Endodermal cell (in vitro differentiated cells): ENCODE measurements around the gene PSMD14. TPM values are rescaled to one million over a fixed set of nuclear protein-coding genes. Genes with fewer than 3 reads are reported as not detected.
A peak's percentile ranks its signal among the peaks of the same experiment; 100 is the strongest.

Experiments
- DNase-seq: peaks from one replicate; pipeline ENCODE4 v3.0.0-alpha.2; 2017
- H3K27ac ChIP-seq: 2 replicates; pipeline ENCODE4 v1.5.1; 2013; ENCODE audit warnings: mild to moderate bottlenecking, low read depth, low read length, moderate library complexity
- H3K27me3 ChIP-seq: 2 replicates; pipeline ENCODE4 v1.6.1; 2013; ENCODE audit warnings: mild to moderate bottlenecking, low read length, moderate library complexity; ENCODE audit not compliant: insufficient read depth, control insufficient read depth, poor library complexity, severe bottlenecking
- H3K36me3 ChIP-seq: 2 replicates; pipeline ENCODE4 v1.7.0; 2013; ENCODE audit warnings: mild to moderate bottlenecking, low read length, moderate library complexity; ENCODE audit not compliant: control insufficient read depth, insufficient read depth
- H3K4me1 ChIP-seq: one replicate; pipeline ENCODE4 v1.7.0; 2013; ENCODE audit warnings: low read length; ENCODE audit not compliant: control insufficient read depth, insufficient read depth
- H3K4me3 ChIP-seq: 2 replicates; pipeline ENCODE4 v1.5.1; 2013; ENCODE audit warnings: mild to moderate bottlenecking, low read length, moderate library complexity
- H3K9ac ChIP-seq: 2 replicates; pipeline ENCODE4 v1.6.1; 2013; ENCODE audit warnings: mild to moderate bottlenecking, low read length, moderate library complexity; ENCODE audit not compliant: poor library complexity, severe bottlenecking; ENCODE audit errors: extremely low read depth
- H3K9me3 ChIP-seq: 2 replicates; pipeline ENCODE4 v1.6.1; 2013; ENCODE audit warnings: mild to moderate bottlenecking, low read length, moderate library complexity; ENCODE audit not compliant: control insufficient read depth
- H3K27ac Mint-ChIP-seq: 2 replicates; pipeline ENCODE4 v1.8.0; 2020; ENCODE audit warnings: mixed read lengths
- H3K27me3 Mint-ChIP-seq: 2 replicates; pipeline ENCODE4 v1.8.0; 2021; ENCODE audit warnings: mild to moderate bottlenecking, mixed read lengths; ENCODE audit not compliant: insufficient read depth
- H3K36me3 Mint-ChIP-seq: 2 replicates; pipeline ENCODE4 v1.8.0; 2020; ENCODE audit warnings: low read depth, mixed read lengths
- H3K4me1 Mint-ChIP-seq: 2 replicates; pipeline ENCODE4 v1.8.0; 2020; ENCODE audit warnings: mixed read lengths
- H3K4me3 Mint-ChIP-seq: 2 replicates; pipeline ENCODE4 v1.8.0; 2020; ENCODE audit warnings: mild to moderate bottlenecking, moderate library complexity, mixed read lengths
- H3K9me3 Mint-ChIP-seq: 2 replicates; pipeline ENCODE4 v1.8.0; 2020; ENCODE audit warnings: mild to moderate bottlenecking, mixed read lengths
- WGBS, 2 experiments: methylation state at CpG; one replicate each; pipeline versions ENCODE4 v1.1.5 to v1.1.7; 2013; ENCODE audit warnings: missing lambda C conversion rate in 2 of 2, mixed read lengths in 1 of 2; ENCODE audit not compliant: insufficient coverage in 1 of 2, insufficient read length in 1 of 2; 5-methylcytosine and 5-hydroxymethylcytosine counted together
- total RNA-seq, 2 donors: library from RNA; stranded (reverse); fragmentation: NEBNext Ultra II Directional in 1 of 2; extraction: Animal tissue kit (Norgen Biotek cat#: 25700) in 1 of 2; gene quantifications; 2 replicates in 1 of 2; 3 replicates in 1 of 2; pipeline ENCODE4 v1.2.1, GENCODE V29; 2021
- TF ChIP-seq, protein P1 (sequence below): fragments of 200-600 bp; sonication (generic); conservative IDR thresholded peaks from 2 replicates; pipeline ENCODE4 v1.5.0; 2021; ENCODE audit warnings: antibody characterized with exemption, mild to moderate bottlenecking

The PSMD14 gene
- total RNA-seq, 2 donors from 2014 or later: 78.3 to 86.2 TPM

DNA sequence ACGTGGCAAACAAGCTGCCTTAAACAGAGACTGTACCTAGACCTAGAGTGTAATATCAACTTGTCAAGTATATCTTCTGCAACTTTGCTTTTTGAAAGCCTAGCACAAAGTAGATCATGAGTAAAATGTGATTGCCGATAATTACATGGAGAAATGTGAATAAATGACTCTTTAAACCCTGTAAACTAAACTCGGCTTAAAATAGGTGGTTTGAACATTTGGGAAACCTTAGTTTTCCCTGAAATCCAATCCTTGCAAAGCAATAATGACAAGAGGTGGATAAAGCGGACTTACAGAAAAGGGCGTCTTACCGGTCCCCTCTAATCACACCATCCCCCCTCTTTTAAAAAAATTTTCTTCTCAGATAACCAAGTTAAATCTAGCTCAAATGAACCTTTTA is 549 bp upstream of the PSMD14 start:
- peak overlapping the region; percentile 94 for H3K27ac Mint-ChIP-seq

DNA sequence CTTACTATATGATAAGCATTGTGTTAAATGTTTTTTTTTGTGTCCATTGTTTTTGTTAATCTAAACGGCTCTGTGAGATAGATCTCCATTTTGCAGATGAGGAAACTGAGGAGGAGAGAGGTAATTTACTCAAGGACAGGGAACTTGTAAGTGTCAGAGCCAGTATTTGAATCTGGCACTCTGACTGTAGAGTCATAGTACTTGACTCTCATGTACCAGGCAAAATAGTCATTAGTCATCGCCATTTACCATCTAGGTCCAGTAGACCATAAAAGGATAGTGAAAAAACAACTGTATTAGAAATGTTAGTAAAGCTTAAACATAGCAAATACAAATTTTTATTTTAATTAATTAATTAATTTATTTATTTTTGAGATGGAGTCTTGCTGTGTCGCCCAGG is 4.8 kb downstream of the PSMD14 start:
- Mint-ChIP-seq H3K36me3 (peaks cover 19% of the 10 kb centered on the region), H3K27ac (no peak overlapping the region), H3K4me3 (no peak overlapping the region), H3K9me3 (no peaks in the 10 kb centered on the region), H3K4me1 (peaks cover 19% of the 10 kb centered on the region), H3K27me3 (no peaks in the 10 kb centered on the region)
- Histone ChIP-seq H3K27ac (no peak overlapping the region), H3K36me3 (peaks cover 14% of the 10 kb centered on the region), H3K4me3 (no peak overlapping the region), H3K27me3 (no peaks in the 10 kb centered on the region), H3K9ac (no peak overlapping the region), H3K4me1 (no peaks in the 10 kb centered on the region), H3K9me3 (no peaks in the 10 kb centered on the region)
- 92 to 95% methylated on average over 2 to 3 of the region's 3 CpGs for whole genome bisulfite sequencing, 2 experiments
- TF ChIP-seq, protein P1, sequence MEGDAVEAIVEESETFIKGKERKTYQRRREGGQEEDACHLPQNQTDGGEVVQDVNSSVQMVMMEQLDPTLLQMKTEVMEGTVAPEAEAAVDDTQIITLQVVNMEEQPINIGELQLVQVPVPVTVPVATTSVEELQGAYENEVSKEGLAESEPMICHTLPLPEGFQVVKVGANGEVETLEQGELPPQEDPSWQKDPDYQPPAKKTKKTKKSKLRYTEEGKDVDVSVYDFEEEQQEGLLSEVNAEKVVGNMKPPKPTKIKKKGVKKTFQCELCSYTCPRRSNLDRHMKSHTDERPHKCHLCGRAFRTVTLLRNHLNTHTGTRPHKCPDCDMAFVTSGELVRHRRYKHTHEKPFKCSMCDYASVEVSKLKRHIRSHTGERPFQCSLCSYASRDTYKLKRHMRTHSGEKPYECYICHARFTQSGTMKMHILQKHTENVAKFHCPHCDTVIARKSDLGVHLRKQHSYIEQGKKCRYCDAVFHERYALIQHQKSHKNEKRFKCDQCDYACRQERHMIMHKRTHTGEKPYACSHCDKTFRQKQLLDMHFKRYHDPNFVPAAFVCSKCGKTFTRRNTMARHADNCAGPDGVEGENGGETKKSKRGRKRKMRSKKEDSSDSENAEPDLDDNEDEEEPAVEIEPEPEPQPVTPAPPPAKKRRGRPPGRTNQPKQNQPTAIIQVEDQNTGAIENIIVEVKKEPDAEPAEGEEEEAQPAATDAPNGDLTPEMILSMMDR: no peak
- no peak for DNase-seq

More for the DNA sequence above, 549 bp upstream of the PSMD14 start:
- 45 to 50% methylated on average over 4 to 6 of the region's 6 CpGs for WGBS, 2 experiments
- H3K4me3 Mint-ChIP-seq: peak overlapping the region; percentile 89
- Histone ChIP-seq H3K9ac (peak overlapping the region; percentile 93), H3K36me3 (peaks cover 6% of the 10 kb centered on the region), H3K27me3 (no peaks in the 10 kb centered on the region), H3K4me1 (no peaks in the 10 kb centered on the region), H3K27ac (peak overlapping the region; percentile 25), H3K9me3 (peaks cover 10% of the 10 kb centered on the region), H3K4me3 (peak overlapping the region; percentile 97)
- H3K4me1 Mint-ChIP-seq: peaks cover 12% of the 10 kb centered on the region
- H3K27me3 Mint-ChIP-seq: no peaks in the 10 kb centered on the region
- no peak for DNase-seq
- peaks cover 11% of the 10 kb centered on the region for H3K36me3 Mint-ChIP-seq
- peaks cover 13% of the 10 kb centered on the region for H3K9me3 Mint-ChIP-seq
- TF ChIP-seq, protein P1: no peak

DNA sequence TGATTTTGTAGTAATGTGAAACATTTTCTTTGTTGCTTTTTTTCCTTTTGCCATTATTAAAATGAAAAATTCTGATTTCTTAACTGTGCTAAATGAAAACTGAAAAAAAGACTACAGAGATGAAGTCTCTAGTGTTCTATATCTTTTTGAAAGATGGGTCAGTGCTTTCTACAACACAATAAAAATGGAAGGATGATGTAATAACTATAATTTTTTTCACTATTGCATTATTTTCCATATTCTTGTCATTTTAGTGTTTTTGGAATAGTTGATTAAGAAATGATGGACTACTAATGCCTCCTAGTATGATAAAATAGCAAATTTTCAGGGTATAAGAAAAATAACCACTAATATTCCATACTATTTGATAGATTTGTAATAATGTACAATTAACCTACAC is 7.2 kb downstream of the PSMD14 start:
- H3K9ac ChIP-seq: no peak overlapping the region
- peaks cover 14% of the 10 kb centered on the region for H3K36me3 ChIP-seq
- no peaks in the 10 kb centered on the region for H3K27me3 ChIP-seq
- H3K27ac ChIP-seq: no peak overlapping the region
- H3K9me3 ChIP-seq: no peaks in the 10 kb centered on the region
- H3K4me1 Mint-ChIP-seq: peaks cover 18% of the 10 kb centered on the region
- no peaks in the 10 kb centered on the region for H3K9me3 Mint-ChIP-seq
- no peak overlapping the region for H3K27ac Mint-ChIP-seq
- H3K4me1 ChIP-seq: peaks cover 4% of the 10 kb centered on the region
- peaks cover 22% of the 10 kb centered on the region for H3K36me3 Mint-ChIP-seq
- H3K4me3 Mint-ChIP-seq: no peak overlapping the region
- DNase-seq: no peak
- TF ChIP-seq, protein P1: no peak
- no peaks in the 10 kb centered on the region for H3K27me3 Mint-ChIP-seq
- H3K4me3 ChIP-seq: no peak overlapping the region
